M059J (cell line): ENCODE results near the gene TMEM135. TPM values are rescaled to one million over a fixed set of nuclear protein-coding genes. Genes with fewer than 3 reads are reported as not detected.
A peak's percentile ranks its signal among the peaks of the same experiment; 100 is the strongest.
"Not testable (repeated sequence)": the region's sequence is repeated elsewhere in the genome, so short reads cannot be mapped to it uniquely, and the experiment has no call there.

ENCODE experiments used
- DNase-seq: peaks from one replicate; pipeline ENCODE4 v3.0.0-alpha.2; 2012; ENCODE audit warnings: low read depth
- total RNA-seq: library from RNA; depleted of rRNA; stranded (reverse); fragments of >200 nt; shearing (Covaris generic); gene quantifications from 2 replicates; pipeline ENCODE4 v1.2.3, GENCODE V29; 2014; rRNA removed

The TMEM135 gene
- 12.8 and 20.0 TPM in 2 replicates for total RNA-seq

- DNase-seq, result peak; percentile 93
Measured at GRCh38 chr11:87037450-87038234, at the start of gene TMEM135. TMEM135 (plus strand) TSS chr11:87037934; CDS start chr11:87038046, 112 bp downstream.

- no peak for DNase-seq
Measured at GRCh38 chr11:86988351-86988881, 49.3 kb upstream of the TMEM135 start.

- no peak for DNase-seq
Measured at GRCh38 chr11:86990031-86990430, 47.7 kb upstream of the TMEM135 start.

DNA sequence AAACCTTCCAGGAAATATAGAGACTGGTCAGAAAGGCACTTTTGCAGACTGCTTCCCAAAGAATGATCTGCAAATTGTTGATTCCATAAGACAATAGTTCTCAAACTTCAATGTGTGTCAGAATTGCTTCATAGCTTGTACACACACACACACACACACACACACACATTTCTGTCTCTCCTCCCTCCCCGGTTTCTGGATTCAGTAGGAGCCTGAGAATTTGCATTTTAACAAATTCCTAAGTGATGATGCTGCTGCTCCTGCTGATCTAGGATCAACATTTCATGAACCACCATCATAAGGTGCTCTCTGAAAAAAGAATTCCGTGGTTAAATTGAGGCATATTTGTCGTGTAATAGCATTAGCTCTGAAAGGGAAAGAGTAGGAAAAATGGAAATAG, 47.2 kb upstream of the TMEM135 start:
- DNase-seq, result peak; percentile 80

GRCh38 chr11:86991341-86991740, 46.4 kb upstream of the TMEM135 start:
- no peak for DNase-seq

GRCh38 chr11:86992340-86992739, 45.4 kb upstream of the TMEM135 start:
- DNase-seq, result not testable (repeated sequence)

DNA sequence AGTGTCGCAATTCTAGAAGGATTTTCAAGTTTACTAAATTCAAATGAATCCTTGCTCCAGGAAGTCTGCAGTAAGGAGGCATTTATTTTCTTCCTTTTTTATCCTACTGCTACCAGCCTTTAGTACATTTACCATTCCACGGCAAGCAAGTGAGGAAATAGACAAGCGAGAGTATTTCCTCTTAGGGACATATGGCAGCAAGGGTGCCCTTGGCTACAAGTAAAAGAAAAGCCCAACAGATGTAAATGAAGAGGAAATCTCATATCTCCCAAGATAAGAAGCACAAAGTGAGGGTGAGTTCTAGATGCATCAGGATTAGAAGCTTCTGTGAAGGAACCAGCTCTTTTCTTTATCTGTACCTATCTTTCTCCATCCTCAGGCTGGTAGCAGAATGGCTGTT, 44.7 kb upstream of the TMEM135 start:
- DNase-seq, result no peak

DNA sequence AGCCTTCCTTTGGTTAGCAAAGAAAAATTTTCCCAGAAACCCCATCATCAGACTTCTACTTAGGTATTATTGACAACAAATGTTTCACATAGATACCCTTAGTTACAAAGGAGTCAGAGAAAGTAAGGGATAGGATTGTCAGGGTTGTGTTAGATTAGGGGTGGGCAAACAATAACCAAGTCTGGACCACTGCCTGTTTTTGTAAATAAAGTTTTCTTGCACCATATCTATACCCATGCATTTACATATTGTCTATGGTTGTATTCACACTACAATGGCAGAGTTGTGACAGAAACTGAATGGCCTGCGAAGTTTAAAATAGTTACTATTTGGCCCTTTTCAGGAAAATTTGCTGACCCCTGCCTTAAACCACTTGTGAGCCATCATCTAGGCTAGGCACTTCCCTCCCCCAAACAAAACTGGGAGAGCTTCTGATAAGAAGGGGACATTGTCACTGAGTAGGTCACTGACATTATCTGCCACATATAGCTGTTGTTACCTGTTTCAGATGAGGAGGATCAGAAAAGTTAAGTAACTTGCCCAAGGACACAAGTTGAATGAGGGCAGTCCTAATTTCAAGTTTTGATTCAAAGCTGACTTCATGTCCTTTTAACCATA, 40.7 kb upstream of the TMEM135 start:
- no peak for DNase-seq

- no peak for DNase-seq
Measured at GRCh38 chr11:86999388-86999787, 38.3 kb upstream of the TMEM135 start.

GRCh38 chr11:86999859-87000753, 37.6 kb upstream of the TMEM135 start:
- DNase-seq, result peak; percentile 60

GRCh38 chr11:87002918-87003317, 34.8 kb upstream of the TMEM135 start:
- no peak for DNase-seq

- not testable (repeated sequence) for DNase-seq
Measured at GRCh38 chr11:87004281-87004680, 33.5 kb upstream of the TMEM135 start.

DNA sequence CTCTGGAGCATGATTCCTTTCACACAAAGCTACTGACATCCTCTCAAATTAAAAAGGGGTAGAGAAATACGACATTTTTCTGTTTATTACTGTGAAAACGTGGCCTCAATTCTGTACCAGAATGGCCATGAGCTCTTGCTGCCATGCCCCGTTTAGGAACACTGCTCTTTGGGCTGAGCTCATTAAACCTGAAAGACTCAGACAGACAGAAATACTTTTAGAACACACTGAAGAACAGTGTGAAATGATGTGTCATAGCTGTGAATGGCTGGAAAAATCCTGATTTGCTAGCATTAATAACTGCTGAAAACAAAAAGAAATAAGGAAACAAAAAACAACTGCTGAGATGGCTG, 32.2 kb upstream of the TMEM135 start:
- no peak for DNase-seq

GRCh38 chr11:87006035-87006434, 31.7 kb upstream of the TMEM135 start:
- no peak for DNase-seq

DNA sequence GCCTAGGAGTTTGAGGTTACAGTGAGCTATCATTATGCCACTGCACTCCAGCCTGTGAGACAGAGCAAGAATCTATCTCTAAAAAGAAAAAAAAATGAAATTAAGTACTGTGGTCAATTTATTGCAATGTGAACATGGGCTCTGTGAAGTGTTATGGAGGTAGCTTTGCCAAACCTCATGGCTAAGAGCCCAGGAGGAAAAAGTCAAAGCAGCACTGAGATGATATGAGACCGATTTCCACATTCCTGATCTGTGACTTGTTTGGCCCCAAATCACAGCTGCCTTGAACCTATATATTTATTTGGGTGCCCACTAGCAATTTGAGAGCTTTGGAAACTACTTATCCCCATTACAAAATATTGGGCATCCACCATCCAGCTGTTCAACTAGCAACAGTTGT, 29.8 kb upstream of the TMEM135 start:
- DNase-seq, result peak; percentile 59

- no peak for DNase-seq
Measured at GRCh38 chr11:87012089-87012488, 25.6 kb upstream of the TMEM135 start.

- DNase-seq, result no peak
Measured at GRCh38 chr11:87012673-87013072, 25.1 kb upstream of the TMEM135 start.

- no peak for DNase-seq
Measured at GRCh38 chr11:87013912-87014825, 23.6 kb upstream of the TMEM135 start.

- no peak for DNase-seq
Measured at GRCh38 chr11:87015645-87016044, 22.1 kb upstream of the TMEM135 start.

DNA sequence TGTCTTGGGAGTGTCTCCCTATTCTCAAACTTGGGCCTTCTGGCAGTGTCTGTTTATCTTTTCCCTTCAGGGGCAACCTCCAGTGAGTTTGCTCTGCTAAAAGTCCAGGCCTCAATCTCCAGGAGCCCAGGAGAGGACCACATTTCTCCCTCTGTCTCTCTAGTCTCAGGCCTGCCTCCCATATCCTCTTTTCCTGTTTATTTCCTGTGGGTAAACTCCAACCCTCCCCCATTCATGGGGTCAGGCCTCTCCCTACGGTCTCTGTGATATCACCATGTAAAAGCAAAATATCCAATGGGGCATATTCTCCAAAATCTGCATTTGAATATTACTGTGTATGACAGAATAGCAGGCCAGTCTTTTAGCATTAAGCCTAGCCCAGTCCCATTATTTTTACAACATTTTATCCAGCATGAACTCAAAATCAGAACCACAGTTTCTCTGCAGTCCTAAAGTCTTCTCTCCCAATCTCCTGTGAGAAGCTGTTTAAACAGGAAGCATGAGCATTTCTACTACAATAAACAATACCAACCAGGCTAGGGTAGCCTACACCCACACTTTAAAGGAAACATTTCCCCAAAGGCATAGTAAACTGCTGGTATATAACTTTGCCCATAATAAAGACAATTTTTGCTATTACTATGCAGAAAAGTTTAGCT, 18.0 kb upstream of the TMEM135 start:
- DNase-seq, result no peak
